Measurements from ENCODE around the gene CDYL2. TPM values are rescaled to one million over a fixed set of nuclear protein-coding genes. Genes with fewer than 3 reads are reported as not detected.
A peak's percentile ranks its signal among the peaks of the same experiment; 100 is the strongest.

Gene CDYL2
- 10 to 100 TPM; 12.8 to 16.0 TPM for total RNA-seq
- polyA plus RNA-seq (ENCODE audit: insufficient read length in 6 of 6) = 1 to 10 TPM; 4.6 to 6.1 (median 5.4) TPM
- long read RNA-seq, donor 1 = 0 reads
- long read RNA-seq, donor 2 = 0 reads
- long read RNA-seq, donor 3 = 0 reads
- long read RNA-seq, donor 4, partial matches to known transcripts = 0 of 1 reads
- long read RNA-seq, donor 4, other reads (novel, unspliced or antisense) = 1 of 1 reads
- long read RNA-seq, donor 5 = 0 reads
- long read RNA-seq, donor 6, full-length matches to known transcripts = 1 of 1 reads
- long read RNA-seq, donor 6, partial matches to known transcripts = 0 of 1 reads
- long read RNA-seq, donor 6, other reads (novel, unspliced or antisense) = 0 of 1 reads
- long read RNA-seq, donor 7 = 0 reads
- long read RNA-seq, donor 8, full-length matches to known transcripts = 1 of 1 reads
- long read RNA-seq, donor 8, partial matches to known transcripts = 0 of 1 reads
- long read RNA-seq, donor 8, other reads (novel, unspliced or antisense) = 0 of 1 reads
- long read RNA-seq, donor 9 = 0 reads
- long read RNA-seq, donor 10, partial matches to known transcripts = 0 of 1 reads
- long read RNA-seq, donor 10, other reads (novel, unspliced or antisense) = 1 of 1 reads
- long read RNA-seq, donor 11 = 0 reads
- long read RNA-seq, donor 12, full-length matches to known transcripts = 1 of 1 reads
- long read RNA-seq, donor 12, partial matches to known transcripts = 0 of 1 reads
- long read RNA-seq, donor 12, other reads (novel, unspliced or antisense) = 0 of 1 reads

DNA sequence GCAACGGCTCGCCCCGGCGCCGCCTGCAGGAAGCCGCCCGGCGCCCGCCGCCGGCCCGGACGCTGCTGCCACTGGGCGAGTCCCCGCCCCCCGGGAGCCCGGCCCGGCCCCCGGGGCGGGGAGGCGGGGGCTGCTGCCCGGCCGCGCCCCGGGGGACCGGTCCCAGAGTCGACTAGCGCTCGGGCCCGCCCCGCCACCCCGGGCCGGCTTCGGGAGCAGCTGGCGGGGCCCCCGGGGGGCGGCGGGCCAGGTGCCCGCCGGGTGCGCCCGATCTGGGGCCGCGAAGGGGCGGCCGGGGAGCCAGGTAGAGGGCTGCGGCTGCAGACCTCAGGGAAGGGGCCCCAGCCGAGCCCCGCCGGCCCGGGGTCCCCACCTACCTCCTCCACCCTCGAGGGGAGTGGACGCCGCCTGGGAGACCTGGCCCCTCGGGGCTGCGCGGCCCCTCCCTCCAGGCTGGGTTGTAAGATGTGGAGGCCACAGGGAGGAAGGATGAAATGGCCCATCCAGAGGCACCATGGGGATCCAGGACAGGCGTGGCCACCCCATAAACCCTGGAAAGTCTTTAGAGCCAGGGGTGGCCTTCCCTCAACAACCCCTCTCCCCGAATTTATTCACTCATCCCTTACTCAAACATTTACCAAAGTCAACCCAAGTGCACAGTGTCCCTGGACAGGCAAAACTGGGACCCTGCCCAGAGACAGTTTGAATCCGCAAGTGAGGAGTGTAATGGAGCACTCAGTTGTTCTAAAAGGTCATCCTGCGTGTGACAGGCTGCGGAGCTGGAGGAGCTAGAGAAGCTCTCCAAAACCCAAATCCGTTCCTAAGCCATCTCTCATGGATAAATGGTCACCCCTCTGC is at the start of gene CDYL2:
Gene CDYL2, minus strand, starts transcription at position 73 of the 858 bp plus-strand sequence. CDS start 425 bp downstream, outside the sequence.
- H3K4me3 ChIP-seq = peak within 1 kb of the TSS; percentile 38 to 50
- ATAC-seq = peak; percentile 91
- H3K4me1 ChIP-seq = peaks cover 0 to 22% of the 10 kb centered on the region in 2 donors
- H3K27me3 ChIP-seq = peaks cover 0 to 7% of the 10 kb centered on the region in 2 donors
- no peaks in the 10 kb centered on the region for H3K36me3 ChIP-seq
- no peaks in the 10 kb centered on the region for H3K9me3 ChIP-seq
- no peak for TF ChIP-seq CTCF (IDR thresholded peaks at IDR 0.05)
- DNase-seq = peak in 3 of 4 donors; percentile 30 to 88 (median 49)
- intact Hi-C loops (cut with DNase I) = loop anchor here in 1 of 2 donors (10.0 kb wide), 1 partner anchor 260 kb away; the partner anchor contains the start of gene DYNLRB2
- peak within 1 kb of the TSS in 1 of 2 donors; percentile 57 for H3K27ac ChIP-seq

- Histone ChIP-seq H3K4me1 (no peaks in the 10 kb centered on the region), H3K9me3 (no peaks in the 10 kb centered on the region), H3K27me3 (no peaks in the 10 kb centered on the region), H3K36me3 (no peaks in the 10 kb centered on the region), H3K4me3 (no peak overlapping the region), H3K27ac (no peak overlapping the region)
- ATAC-seq = no peak
- peak in 1 of 2 donors; percentile 19 for TF ChIP-seq CTCF (IDR thresholded peaks at IDR 0.05)
- no peak for DNase-seq
- intact Hi-C loops (cut with DNase I) = no loop called here
Measured at GRCh38 chr16:80852261-80852872, 48.0 kb upstream of the CDYL2 start.

- H3K27me3 ChIP-seq = no peaks in the 10 kb centered on the region
- DNase-seq (no peak), ATAC-seq (no peak)
- no peaks in the 10 kb centered on the region for H3K4me1 ChIP-seq
- no peak overlapping the region for H3K4me3 ChIP-seq
- no peak overlapping the region for H3K27ac ChIP-seq
- no peaks in the 10 kb centered on the region for H3K9me3 ChIP-seq
- TF ChIP-seq CTCF (IDR thresholded peaks at IDR 0.05) = no peak
- H3K36me3 ChIP-seq = no peaks in the 10 kb centered on the region
- intact Hi-C loops (cut with DNase I) = no loop called here
Measured at GRCh38 chr16:80851831-80852230, 47.4 kb upstream of the CDYL2 start.

DNA sequence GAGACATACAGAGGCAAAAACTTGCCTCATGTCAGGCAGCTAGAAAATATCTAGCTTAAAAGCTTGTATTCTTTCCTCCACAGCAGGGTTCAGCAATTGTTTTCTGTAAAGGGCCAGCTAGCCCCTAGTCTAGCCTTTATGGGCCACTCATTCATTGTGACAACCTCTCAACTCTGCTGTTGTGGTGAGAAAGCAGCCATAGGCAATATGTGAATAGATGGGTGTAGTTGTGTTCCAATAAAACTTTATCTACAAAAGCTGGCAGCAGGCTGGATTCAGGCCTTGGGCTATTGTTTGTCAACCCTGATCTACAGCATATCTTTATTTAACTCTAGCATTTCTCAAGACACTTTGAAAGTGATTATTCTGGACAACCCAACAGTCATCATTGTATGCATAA is 46.4 kb upstream of the CDYL2 start:
- ATAC-seq (no peak), DNase-seq (no peak)
- Histone ChIP-seq H3K36me3 (no peaks in the 10 kb centered on the region), H3K4me1 (no peaks in the 10 kb centered on the region), H3K27ac (no peak overlapping the region), H3K27me3 (no peaks in the 10 kb centered on the region), H3K9me3 (no peaks in the 10 kb centered on the region), H3K4me3 (no peak overlapping the region)
- no peak for TF ChIP-seq CTCF (IDR thresholded peaks at IDR 0.05)
- intact Hi-C loops (cut with DNase I) = no loop called here
